CD4-positive, alpha-beta T cell treated with Interleukin-4 for 1 hour (primary cell): ENCODE data around the gene PPM1N.

Experiments
- DNase-seq, 2 donors: peaks; one replicate each; pipeline ENCODE4 v3.0.0-alpha.2; 2020 to 2022

PPM1N gene

DNA sequence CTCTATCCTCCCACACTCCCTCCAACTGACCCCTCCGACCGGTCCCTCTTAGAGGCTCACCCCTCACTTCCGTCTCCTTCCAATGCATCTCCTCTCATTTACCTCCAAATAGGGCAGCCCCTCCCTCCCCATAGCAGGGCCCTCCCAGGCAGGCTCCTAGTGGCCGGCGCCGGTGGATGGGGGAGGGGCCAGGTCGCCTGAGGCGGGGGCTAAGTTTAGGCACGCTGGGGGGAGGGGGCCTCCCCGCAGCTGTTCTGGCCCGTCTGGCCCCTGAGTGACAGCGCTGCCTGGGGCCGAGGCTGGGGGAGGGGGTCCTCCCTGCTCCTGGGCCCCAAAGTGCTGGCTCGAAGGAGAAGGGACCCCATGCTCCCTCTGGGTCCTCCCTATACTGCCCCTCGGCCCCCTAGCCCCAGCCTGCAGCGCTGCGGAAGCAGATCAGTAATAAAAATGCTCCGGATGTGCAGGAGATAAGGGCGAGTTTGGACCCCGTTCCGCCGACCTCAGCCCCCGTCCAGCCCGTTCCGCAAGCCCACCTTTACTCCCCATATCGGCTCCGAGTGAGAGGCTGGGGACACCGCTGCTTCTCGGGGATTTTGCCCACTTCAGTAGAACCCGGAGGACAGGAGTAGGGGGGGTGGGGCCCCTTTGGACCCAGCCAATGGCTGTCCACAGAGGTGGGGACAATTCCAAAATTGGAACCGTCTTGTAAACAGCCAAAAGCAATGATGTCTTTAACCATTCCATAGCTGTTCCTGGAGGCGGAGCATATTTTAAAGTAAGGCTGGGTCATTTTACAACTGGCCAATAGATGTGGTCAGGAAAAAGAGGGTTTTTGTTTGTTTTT is 5.4 kb upstream of the PPM1N start:
- no peak for DNase-seq

GRCh38 chr19:45494261-45494916 is 3.9 kb upstream of the PPM1N start:
- no peak for DNase-seq

- DNase-seq = no peak
Observed at GRCh38 chr19:45495178-45495577, 3.1 kb upstream of the PPM1N start.

DNA sequence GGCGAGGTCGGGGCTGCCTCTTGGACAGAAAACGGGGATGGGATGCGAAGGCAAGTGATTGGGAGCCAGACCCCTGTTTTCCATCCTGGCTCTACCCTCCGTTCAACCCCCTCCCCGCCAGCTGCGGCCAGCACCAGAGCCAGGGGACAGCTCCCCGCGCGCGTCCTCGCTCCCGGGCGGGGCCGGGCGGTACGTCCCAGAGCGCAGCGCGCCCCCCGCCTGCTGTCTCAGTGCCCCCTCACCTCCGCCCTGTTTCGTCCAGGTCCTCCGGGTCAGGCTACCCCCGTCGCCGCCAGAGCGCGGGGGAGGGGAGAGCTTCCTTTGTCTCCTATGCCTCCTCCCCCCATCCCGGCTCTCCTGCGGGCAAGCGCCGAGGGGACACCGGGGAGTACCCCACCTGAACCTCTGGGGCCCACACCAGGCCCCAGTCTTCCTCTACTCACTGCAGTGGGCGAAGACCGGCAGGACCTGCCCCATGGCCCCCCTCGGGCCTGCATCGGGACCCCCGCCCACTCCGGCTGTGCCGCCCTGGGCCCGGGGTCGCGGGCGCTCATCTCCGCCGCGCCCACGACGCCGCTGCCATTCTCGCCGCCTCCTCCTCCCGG is 1.8 kb upstream of the PPM1N start:
- peak; percentile 29 to 50 for DNase-seq

- no peak for DNase-seq
Observed at GRCh38 chr19:45497791-45498190, 452 bp upstream of the PPM1N start.

- peak; percentile 74 to 79 for DNase-seq
Observed at GRCh38 chr19:45499196-45500180, 1.2 kb downstream of the PPM1N start.

GRCh38 chr19:45500918-45501729 is 2.9 kb downstream of the PPM1N start:
- no peak for DNase-seq

- no peak for DNase-seq
Observed at GRCh38 chr19:45501730-45502014, 3.4 kb downstream of the PPM1N start.

DNA sequence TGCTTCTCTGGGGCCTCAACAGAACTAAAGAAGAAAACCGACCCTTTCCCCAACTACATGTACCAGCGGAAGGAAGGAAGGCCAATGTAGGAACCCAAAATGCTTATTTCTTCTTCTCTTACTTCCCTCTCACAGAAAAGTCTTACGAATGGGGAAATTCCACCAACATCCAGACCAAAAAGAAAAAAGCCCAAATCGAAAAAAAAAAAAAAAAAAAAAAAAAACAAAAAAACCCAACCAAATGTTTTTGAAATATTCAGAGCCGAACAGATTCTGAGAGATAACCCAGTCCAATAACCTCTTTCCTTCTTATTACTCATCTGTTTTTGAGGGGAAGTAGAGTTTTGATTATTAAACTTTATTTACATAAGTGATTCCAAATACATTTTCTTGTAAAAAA is 3.9 kb downstream of the PPM1N start:
- DNase-seq = no peak

- no peak for DNase-seq
Observed at GRCh38 chr19:45503909-45504308, 5.7 kb downstream of the PPM1N start.

- DNase-seq = no peak
Observed at GRCh38 chr19:45505151-45505995, 7.1 kb downstream of the PPM1N start.

- DNase-seq = no peak
Observed at GRCh38 chr19:45505996-45506245, 7.7 kb downstream of the PPM1N start.

DNA sequence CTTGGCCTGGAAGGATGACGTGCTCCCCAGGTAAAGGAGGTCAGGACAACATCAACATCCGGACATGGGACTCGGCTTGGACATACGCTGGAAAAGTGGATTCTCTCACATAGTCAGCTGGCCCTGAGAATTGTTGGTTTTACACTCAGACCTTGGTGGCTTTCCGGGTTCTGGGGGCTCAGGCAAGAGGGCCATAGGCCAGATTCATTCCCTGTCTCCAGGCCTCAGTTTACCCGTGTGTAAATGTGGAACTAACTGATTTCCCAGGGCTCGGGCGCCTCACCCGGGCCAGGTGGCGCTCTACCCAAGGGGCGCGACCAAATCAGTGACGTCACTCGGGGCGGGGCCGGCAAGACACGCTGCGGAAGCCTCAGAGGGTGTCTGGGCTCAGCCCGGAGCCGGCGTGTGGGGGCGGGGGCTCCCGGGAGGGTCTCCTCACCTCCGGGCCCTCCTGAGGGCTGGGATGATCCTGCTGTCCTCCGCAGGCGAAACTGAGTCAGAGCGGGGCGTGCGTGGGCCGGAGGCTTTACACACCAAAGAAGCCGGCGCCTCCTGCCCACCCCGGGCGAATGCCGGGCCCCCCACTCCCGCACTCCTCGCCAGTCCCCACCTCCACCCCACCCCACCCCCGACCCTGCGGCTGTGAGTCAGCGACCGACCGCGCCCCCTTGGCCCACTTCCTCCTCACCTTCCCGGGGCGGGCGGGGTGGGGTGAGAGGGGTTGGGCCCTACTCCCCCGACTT is 8.2 kb downstream of the PPM1N start:
- DNase-seq = peak; percentile 95 to 96

GRCh38 chr19:45506989-45507871 is 9.0 kb downstream of the PPM1N start, which contains the start of gene VASP:
VASP (plus strand) TSS chr19:45507479; CDS start chr19:45507772, 293 bp downstream.
- DNase-seq = peak; percentile 91 to 92

DNA sequence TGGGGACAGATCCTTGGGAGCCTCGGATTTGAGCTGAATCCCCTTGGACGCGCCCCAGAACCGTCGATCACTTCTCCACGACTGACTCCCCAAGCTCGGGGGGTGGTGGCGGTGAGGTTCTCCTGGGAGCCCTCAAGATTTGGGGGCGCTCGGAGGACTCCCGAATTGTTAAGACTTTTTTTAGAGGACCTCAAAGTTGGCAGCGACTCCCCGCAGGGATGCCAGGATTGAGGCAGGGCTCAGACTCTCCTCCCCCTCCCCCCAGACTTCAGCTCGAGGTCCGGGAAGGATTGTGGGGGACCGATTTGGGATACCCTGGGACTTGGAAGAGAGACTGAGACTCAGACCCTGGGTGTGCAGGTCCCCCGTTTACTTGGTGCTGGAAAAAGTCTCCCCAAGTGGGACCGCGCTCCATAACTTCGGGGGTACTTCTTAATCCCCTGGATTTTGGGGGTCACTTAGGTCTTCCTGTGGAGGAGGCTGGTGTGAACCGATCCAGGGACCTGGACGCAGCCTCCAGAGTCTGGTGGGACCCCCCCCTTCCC is 9.7 kb downstream of the PPM1N start:
- no peak for DNase-seq

DNA sequence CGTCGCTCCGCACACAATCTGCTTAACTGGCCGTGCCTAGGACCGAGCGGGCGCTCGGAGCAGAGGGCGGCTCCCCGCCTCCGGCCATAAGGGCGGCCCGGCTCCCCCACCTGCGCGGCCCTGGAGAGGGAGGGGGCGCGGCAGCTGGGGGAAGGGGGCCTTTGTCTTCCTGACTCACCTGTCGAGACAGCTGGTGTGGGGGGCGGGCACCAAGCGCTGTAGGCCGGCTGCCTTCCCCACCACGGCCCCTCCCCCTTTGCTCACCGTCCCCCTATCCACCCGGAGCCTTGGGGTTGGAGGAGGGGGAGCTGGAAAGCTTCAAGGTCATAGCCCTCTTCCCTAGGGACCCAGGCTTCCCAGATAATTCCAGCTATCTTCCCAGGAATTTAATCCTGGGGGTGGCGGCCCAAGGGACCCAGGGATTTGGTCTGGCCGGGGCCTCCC is 10.2 kb downstream of the PPM1N start:
- peak in 1 of 2 donors; percentile 39 for DNase-seq

DNA sequence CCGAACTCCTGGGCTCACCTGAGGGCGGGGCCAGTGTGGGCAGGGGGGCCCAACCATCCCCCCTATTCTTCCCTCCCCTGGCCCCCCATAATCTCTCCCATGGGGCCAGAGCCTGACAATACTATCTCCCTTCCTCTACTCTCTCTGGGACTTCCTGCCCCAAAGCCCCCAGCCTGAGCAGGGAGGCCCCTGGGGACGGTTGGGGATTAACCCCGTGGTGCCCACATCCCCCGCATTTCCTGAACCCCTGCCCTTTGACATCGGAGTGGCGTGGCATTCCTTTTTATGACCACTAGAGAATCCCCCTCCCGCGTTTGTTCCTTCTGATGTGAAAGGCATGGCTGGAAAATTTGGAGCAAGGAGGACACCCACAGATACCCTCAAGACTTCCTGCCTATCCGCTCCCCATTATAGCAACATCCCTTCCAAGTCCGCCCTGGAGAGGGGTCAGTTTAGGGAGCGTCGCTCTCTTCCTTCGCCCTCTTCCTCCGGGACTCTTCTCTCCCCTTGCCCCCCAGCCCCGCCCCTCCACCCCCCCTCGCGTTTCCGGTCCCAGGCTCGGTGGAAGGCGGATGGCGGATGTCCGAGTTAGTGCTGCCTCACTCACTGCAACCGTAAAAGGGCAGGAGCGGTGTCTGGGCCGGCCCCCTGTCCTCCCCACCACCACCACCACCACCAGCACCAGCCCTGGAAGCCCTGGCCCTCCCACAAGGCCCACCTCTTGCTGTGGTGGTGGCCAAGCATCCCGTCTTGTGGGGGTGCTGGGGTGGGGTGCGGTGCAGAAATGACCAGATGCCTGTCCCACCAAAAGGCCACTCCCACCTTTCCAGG is 10.8 kb downstream of the PPM1N start:
- peak; percentile 56 to 59 for DNase-seq

- no peak for DNase-seq
Observed at GRCh38 chr19:45509692-45510015, 11.4 kb downstream of the PPM1N start.
